H9 (cell line): ENCODE measurements around the gene CDH4. TPM values are rescaled to one million over a fixed set of nuclear protein-coding genes. Genes with fewer than 3 reads are reported as not detected.

Experiments used
- DNase-seq: peaks from one replicate; pipeline ENCODE4 v3.0.0-alpha.2; 2017
- H2AFZ ChIP-seq: one replicate; pipeline ENCODE4 v1.6.1; 2013; ENCODE audit warnings: mild to moderate bottlenecking, low read length, control low read depth, moderate library complexity
- H2AK5ac ChIP-seq: 2 replicates; pipeline ENCODE4 v1.6.1; 2013; ENCODE audit warnings: low read length, control low read depth, mixed read lengths; ENCODE audit not compliant: insufficient read length
- H2BK120ac ChIP-seq: one replicate; pipeline ENCODE4 v1.6.1; 2013; ENCODE audit warnings: low read depth, mild to moderate bottlenecking, low read length, control low read depth, inconsistent platforms; ENCODE audit not compliant: poor library complexity, severe bottlenecking
- H2BK12ac ChIP-seq: 2 replicates; pipeline ENCODE4 v1.6.1; 2013; ENCODE audit warnings: low read length, control low read depth, mixed read lengths, low read depth; ENCODE audit not compliant: insufficient read length
- H2BK15ac ChIP-seq: 2 replicates; pipeline ENCODE4 v1.6.1; 2013; ENCODE audit warnings: low read depth, low read length, control low read depth
- H2BK20ac ChIP-seq: one replicate; pipeline ENCODE4 v1.6.1; 2013; ENCODE audit warnings: low read depth, mild to moderate bottlenecking, low read length, control low read depth, inconsistent platforms; ENCODE audit not compliant: poor library complexity, severe bottlenecking
- H2BK5ac ChIP-seq: 2 replicates; pipeline ENCODE4 v1.6.1; 2013; ENCODE audit warnings: low read length, control low read depth, mixed read lengths; ENCODE audit not compliant: insufficient read length
- H3K14ac ChIP-seq: 2 replicates; pipeline ENCODE4 v1.6.1; 2013; ENCODE audit warnings: low read length, control low read depth; ENCODE audit not compliant: insufficient read depth
- H3K18ac ChIP-seq: 2 replicates; pipeline ENCODE4 v1.6.1; 2013; ENCODE audit warnings: low read depth, mild to moderate bottlenecking, mixed read lengths, low read length, control low read depth; ENCODE audit not compliant: insufficient read length
- H3K23ac ChIP-seq: 2 replicates; pipeline ENCODE4 v1.6.1; 2013; ENCODE audit warnings: low read length, control low read depth, mixed read lengths, low read depth; ENCODE audit not compliant: insufficient read length
- H3K23me2 ChIP-seq: 2 replicates; pipeline ENCODE4 v1.6.1; 2013; ENCODE audit warnings: low read depth, mild to moderate bottlenecking, mixed read lengths, low read length, control low read depth; ENCODE audit not compliant: insufficient read length, poor library complexity, severe bottlenecking
- H3K27ac ChIP-seq: 2 replicates; pipeline ENCODE4 v1.5.1; 2013; ENCODE audit warnings: low read length, control low read depth, mixed read lengths, low read depth; ENCODE audit not compliant: insufficient read length
- H3K27me3 ChIP-seq: 2 replicates; pipeline ENCODE4 v1.6.1; 2013; ENCODE audit warnings: low read length, control low read depth, inconsistent platforms; ENCODE audit not compliant: insufficient read depth
- H3K4ac ChIP-seq: 2 replicates; pipeline ENCODE4 v1.6.1; 2013; ENCODE audit warnings: low read depth, mild to moderate bottlenecking, control low read depth, inconsistent platforms, low read length, moderate library complexity
- H3K4me1 ChIP-seq: 2 replicates; pipeline ENCODE4 v1.6.1; 2013; ENCODE audit warnings: low read length, control low read depth, inconsistent platforms; ENCODE audit not compliant: insufficient read depth
- H3K4me2 ChIP-seq: 2 replicates; pipeline ENCODE4 v1.6.1; 2013; ENCODE audit warnings: low read length, control low read depth, mixed read lengths; ENCODE audit not compliant: insufficient read length, insufficient read depth
- H3K56ac ChIP-seq: 2 replicates; pipeline ENCODE4 v1.6.1; 2013; ENCODE audit warnings: low read depth, mild to moderate bottlenecking, mixed read lengths, low read length, control low read depth; ENCODE audit not compliant: insufficient read length
- H3K79me1 ChIP-seq: 2 replicates; pipeline ENCODE4 v1.6.1; 2013; ENCODE audit warnings: low read depth, mild to moderate bottlenecking, moderate library complexity, low read length, control low read depth, inconsistent platforms; ENCODE audit not compliant: insufficient read depth, poor library complexity, severe bottlenecking
- H3K79me2 ChIP-seq: 2 replicates; pipeline ENCODE4 v1.6.1; 2013; ENCODE audit warnings: low read length, control low read depth, inconsistent platforms; ENCODE audit not compliant: insufficient read depth
- H3K9ac ChIP-seq: 2 replicates; pipeline ENCODE4 v1.6.1; 2013; ENCODE audit warnings: low read length, control low read depth, mixed read lengths; ENCODE audit not compliant: insufficient read length; ENCODE audit errors: extremely low read depth
- H3K9me3 ChIP-seq: one replicate; pipeline ENCODE4 v1.6.1; 2013; ENCODE audit warnings: low read depth, low read length, inconsistent platforms; ENCODE audit not compliant: control insufficient read depth
- H3T11ph ChIP-seq: one replicate; pipeline ENCODE4 v1.6.1; 2013; ENCODE audit warnings: mild to moderate bottlenecking, low read length, control low read depth, inconsistent platforms
- H4K20me1 ChIP-seq: one replicate; pipeline ENCODE4 v1.6.1; 2013; ENCODE audit not compliant: control insufficient read depth, insufficient read length, insufficient read depth
- H4K5ac ChIP-seq: 2 replicates; pipeline ENCODE4 v1.6.1; 2013; ENCODE audit warnings: low read depth, mild to moderate bottlenecking, mixed read lengths, low read length, control low read depth; ENCODE audit not compliant: insufficient read length
- H4K8ac ChIP-seq: replicated peaks from 2 replicates; pipeline ENCODE4 v1.6.1; 2013; ENCODE audit warnings: low read length, control low read depth, mixed read lengths, low read depth; ENCODE audit not compliant: insufficient read length
- H4K91ac ChIP-seq: 2 replicates; pipeline ENCODE4 v1.6.1; 2013; ENCODE audit warnings: low read depth, mild to moderate bottlenecking, moderate library complexity, mixed read lengths, low read length, control low read depth; ENCODE audit not compliant: insufficient read length
- H3K27ac Mint-ChIP-seq, 3 experiments: 2 replicates in 2 of 3; 3 replicates in 1 of 3; pipeline ENCODE4 v1.8.0; 2020 to 2021; ENCODE audit warnings: mixed read lengths in 3 of 3, mild to moderate bottlenecking in 1 of 3, moderate library complexity in 1 of 3
- H3K27me3 Mint-ChIP-seq: 2 replicates; pipeline ENCODE4 v1.8.0; 2021; ENCODE audit warnings: low read depth, mild to moderate bottlenecking, moderate library complexity, mixed read lengths
- H3K36me3 Mint-ChIP-seq, 3 experiments: 2 replicates in 2 of 3; 3 replicates in 1 of 3; pipeline ENCODE4 v1.8.0; 2020 to 2021; ENCODE audit warnings: low read depth in 3 of 3, mixed read lengths in 3 of 3; ENCODE audit not compliant: insufficient read depth in 1 of 3
- H3K4me1 Mint-ChIP-seq, 2 experiments: 2 replicates each; pipeline ENCODE4 v1.8.0; 2020; ENCODE audit warnings: mixed read lengths in 2 of 2
- H3K4me3 Mint-ChIP-seq, 2 experiments: 2 replicates in 1 of 2; 3 replicates in 1 of 2; pipeline ENCODE4 v1.8.0; 2020 to 2021; ENCODE audit warnings: mild to moderate bottlenecking in 2 of 2, mixed read lengths in 2 of 2, moderate library complexity in 1 of 2
- H3K9me3 Mint-ChIP-seq, 2 experiments: 2 replicates in 1 of 2; 3 replicates in 1 of 2; pipeline ENCODE4 v1.8.0; 2020; ENCODE audit warnings: mild to moderate bottlenecking in 2 of 2, mixed read lengths in 2 of 2, moderate library complexity in 1 of 2
- WGBS: extraction: QIAGEN DNeasy Blood & Tissue Kit; methylation state at CpG from one replicate; pipeline ENCODE4 v1.1.7; 2013; ENCODE audit warnings: missing lambda C conversion rate, low lambda C conversion rate, mixed read lengths; ENCODE audit not compliant: insufficient read length; ENCODE audit errors: extremely low coverage; 5-methylcytosine and 5-hydroxymethylcytosine counted together
- total RNA-seq: library from RNA; stranded (reverse); gene quantifications from 2 replicates; pipeline ENCODE4 v1.2.1, GENCODE V29; 2021
- TF ChIP-seq, protein P1 (sequence below): fragments of 200-600 bp; sonication (generic); conservative IDR thresholded peaks from 3 replicates; pipeline ENCODE4 v1.8.0; 2021; ENCODE audit warnings: antibody characterized with exemption, mild to moderate bottlenecking

CDH4 gene
- total RNA-seq, 1 experiment from 2014 or later, result 3.0 TPM

DNA sequence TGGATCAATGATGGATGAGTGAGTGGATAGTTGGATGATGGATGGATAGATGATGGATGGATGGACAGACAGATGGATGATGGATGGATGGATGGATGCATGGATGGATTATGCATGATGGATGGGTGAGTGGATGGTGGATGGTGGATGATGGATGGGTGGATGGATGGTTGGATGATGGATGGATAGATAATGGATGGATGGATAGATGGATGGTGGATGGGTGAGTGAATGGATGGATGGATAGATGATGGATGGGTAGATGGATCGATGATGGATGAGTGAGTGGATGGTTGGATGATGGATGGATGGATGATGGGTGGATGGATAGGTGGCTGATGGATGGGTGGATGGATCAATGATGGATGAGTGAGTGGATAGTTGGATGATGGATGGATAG lies 637.6 kb downstream of the CDH4 start:
- Mint-ChIP-seq H3K4me3 (no peak overlapping the region), H3K36me3 (no peaks in the 10 kb centered on the region; a peak in 1 of 7 replicates), H3K4me1 (no peaks in the 10 kb centered on the region), H3K27ac (no peak overlapping the region), H3K27me3 (peaks cover 50% of the 10 kb centered on the region), H3K9me3 (peaks cover 17 to 23% of the 10 kb centered on the region in 2 experiments)
- Histone ChIP-seq H3K27ac (no peak overlapping the region), H3K23me2 (no peaks in the 10 kb centered on the region), H3K14ac (no peak overlapping the region), H2BK12ac (no peak overlapping the region), H3K56ac (no peak overlapping the region), H3K27me3 (peaks cover 4% of the 10 kb centered on the region; the same call in 1 of the 2 replicates), H2BK5ac (no peak overlapping the region), H3K4ac (no peak overlapping the region), H3K4me1 (no peaks in the 10 kb centered on the region), H2AK5ac (no peak overlapping the region), H3K4me2 (no peak overlapping the region), H4K91ac (no peak overlapping the region), H2AFZ (no peak overlapping the region), H3K23ac (no peak overlapping the region), H3K79me2 (no peaks in the 10 kb centered on the region), H3K9me3 (no peaks in the 10 kb centered on the region), H3T11ph (no peak overlapping the region), H2BK120ac (no peak overlapping the region), H3K9ac (no peak overlapping the region), H4K5ac (no peak overlapping the region), H2BK15ac (no peak overlapping the region), H3K18ac (no peak overlapping the region), H2BK20ac (no peak overlapping the region), H4K20me1 (peaks cover 3% of the 10 kb centered on the region), H4K8ac (no peak overlapping the region), H3K79me1 (no peaks in the 10 kb centered on the region)
- DNase-seq, result no peak
- WGBS, result 100% methylated on average over 1 of the region's 1 CpG
- TF ChIP-seq, protein P1, sequence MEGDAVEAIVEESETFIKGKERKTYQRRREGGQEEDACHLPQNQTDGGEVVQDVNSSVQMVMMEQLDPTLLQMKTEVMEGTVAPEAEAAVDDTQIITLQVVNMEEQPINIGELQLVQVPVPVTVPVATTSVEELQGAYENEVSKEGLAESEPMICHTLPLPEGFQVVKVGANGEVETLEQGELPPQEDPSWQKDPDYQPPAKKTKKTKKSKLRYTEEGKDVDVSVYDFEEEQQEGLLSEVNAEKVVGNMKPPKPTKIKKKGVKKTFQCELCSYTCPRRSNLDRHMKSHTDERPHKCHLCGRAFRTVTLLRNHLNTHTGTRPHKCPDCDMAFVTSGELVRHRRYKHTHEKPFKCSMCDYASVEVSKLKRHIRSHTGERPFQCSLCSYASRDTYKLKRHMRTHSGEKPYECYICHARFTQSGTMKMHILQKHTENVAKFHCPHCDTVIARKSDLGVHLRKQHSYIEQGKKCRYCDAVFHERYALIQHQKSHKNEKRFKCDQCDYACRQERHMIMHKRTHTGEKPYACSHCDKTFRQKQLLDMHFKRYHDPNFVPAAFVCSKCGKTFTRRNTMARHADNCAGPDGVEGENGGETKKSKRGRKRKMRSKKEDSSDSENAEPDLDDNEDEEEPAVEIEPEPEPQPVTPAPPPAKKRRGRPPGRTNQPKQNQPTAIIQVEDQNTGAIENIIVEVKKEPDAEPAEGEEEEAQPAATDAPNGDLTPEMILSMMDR, result no peak
